Spleen (tissue), 7 donors: ENCODE measurements around the gene HGS.

Experiments
- POLR2AphosphoS5 ChIP-seq, 3 donors: sonication (generic); formaldehyde crosslinking; IDR thresholded peaks; one replicate each; pipeline ENCODE4 v1.5.1; 2017; ENCODE audit warnings: antibody characterized with exemption in 3 of 3
- TF ChIP-seq, protein P1 (sequence below), 11 experiments: fragments of 200-600 bp in 7 of 11; fragments of 450-650 bp in 4 of 11; sonication (generic) in 4 of 11; IDR thresholded peaks in 8 of 11; conservative IDR thresholded peaks in 3 of 11; 1 replicate in 7 of 11; 2 replicates in 4 of 11; pipeline versions ENCODE4 v1.4.0 to v1.8.0; 2016 to 2021; ENCODE audit warnings: antibody characterized with exemption in 11 of 11, inconsistent platforms in 4 of 11, mild to moderate bottlenecking in 1 of 11
- donor health status: DM: no; HTN: no; CAD: no; lungs with moderate emphysema.
- donor health status: DM: no; HTN: no; CAD: no.
- donor health status: DM: no; HTN: no; CAD: no.

DNA sequence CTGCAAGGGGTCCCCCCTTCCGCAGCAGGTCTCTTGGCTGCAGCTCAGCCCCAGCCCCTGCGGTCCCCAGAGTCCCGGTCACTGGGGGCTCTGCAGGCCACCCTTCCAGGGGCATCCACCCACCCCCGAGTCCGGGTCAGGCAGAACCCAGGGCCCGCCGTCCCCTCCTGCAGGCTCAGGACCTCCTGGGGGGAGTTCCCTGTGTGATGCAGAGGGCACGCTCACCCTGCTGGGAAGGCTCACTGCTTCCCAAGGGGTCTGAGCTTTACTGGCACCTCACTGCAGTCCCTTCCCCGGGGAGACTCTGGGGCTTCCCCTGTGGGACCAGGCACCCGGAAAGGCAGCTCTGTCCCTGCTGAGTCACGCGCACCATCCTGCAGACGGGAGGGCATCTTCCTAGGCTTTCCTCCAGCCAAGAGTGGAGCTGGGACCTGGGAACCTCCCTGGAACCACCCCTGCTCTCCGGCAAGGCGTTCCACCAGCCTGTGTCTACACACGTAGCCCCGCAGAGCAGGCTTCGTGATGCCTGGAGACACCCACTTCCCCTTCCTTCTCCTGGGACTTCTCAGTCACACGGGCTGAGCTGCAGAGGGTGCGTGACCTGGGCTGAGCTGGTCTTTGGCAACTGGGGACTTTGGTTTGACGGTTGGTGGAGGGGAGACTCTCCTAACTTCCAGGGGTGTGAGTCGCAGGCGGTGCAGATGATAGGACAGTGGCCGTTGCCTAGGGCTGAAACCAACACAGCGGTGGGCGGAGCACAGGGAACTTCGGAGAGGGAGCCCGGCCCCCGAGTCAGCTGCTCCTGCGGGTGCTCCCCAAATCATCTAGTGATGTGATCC, 51.7 kb downstream of the HGS start:
- TF ChIP-seq, protein P1, sequence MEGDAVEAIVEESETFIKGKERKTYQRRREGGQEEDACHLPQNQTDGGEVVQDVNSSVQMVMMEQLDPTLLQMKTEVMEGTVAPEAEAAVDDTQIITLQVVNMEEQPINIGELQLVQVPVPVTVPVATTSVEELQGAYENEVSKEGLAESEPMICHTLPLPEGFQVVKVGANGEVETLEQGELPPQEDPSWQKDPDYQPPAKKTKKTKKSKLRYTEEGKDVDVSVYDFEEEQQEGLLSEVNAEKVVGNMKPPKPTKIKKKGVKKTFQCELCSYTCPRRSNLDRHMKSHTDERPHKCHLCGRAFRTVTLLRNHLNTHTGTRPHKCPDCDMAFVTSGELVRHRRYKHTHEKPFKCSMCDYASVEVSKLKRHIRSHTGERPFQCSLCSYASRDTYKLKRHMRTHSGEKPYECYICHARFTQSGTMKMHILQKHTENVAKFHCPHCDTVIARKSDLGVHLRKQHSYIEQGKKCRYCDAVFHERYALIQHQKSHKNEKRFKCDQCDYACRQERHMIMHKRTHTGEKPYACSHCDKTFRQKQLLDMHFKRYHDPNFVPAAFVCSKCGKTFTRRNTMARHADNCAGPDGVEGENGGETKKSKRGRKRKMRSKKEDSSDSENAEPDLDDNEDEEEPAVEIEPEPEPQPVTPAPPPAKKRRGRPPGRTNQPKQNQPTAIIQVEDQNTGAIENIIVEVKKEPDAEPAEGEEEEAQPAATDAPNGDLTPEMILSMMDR (IDR thresholded peaks at IDR 0.05 in 8 of 11, conservative IDR thresholded peaks at IDR 0.05 in 3 of 11), result no peak
- TF ChIP-seq POLR2AphosphoS5 (IDR thresholded peaks at IDR 0.05), result peak in 2 of 3 donors; percentile 37 to 49
